Thoracic aorta (tissue), 2 donors: ENCODE data around the gene B4GALNT1. TPM values are rescaled to one million over a fixed set of nuclear protein-coding genes. Genes with fewer than 3 reads are reported as not detected.

Experiments
- ATAC-seq: fragments of 150-250 bp; one replicate; pipeline ENCODE4 v1.8.0; 2017; ENCODE audit warnings: low read depth; ENCODE audit not compliant: insufficient number of reproducible peaks, low FRiP score
- DNase-seq: peaks from one replicate; pipeline ENCODE4 v3.0.0-alpha.2; 2020; ENCODE audit warnings: low spot score
- H3K27ac ChIP-seq, 2 donors: fragments of 200-600 bp; sonication (generic); 1 replicate in 1 of 2; 2 replicates in 1 of 2; pipeline ENCODE4 v1.5.1; 2016; ENCODE audit warnings: mild to moderate bottlenecking in 2 of 2, moderate library complexity in 2 of 2
- H3K27me3 ChIP-seq: fragments of 200-600 bp; sonication (generic); replicated peaks from 2 replicates; pipeline ENCODE4 v1.6.0; 2016; ENCODE audit warnings: mild to moderate bottlenecking; ENCODE audit not compliant: insufficient read depth
- H3K36me3 ChIP-seq: fragments of 200-600 bp; sonication (generic); one replicate; pipeline ENCODE4 v1.5.1; 2016
- H3K4me1 ChIP-seq, 2 donors: fragments of 200-600 bp; sonication (generic); 1 replicate in 1 of 2; 2 replicates in 1 of 2; pipeline versions ENCODE4 v1.5.1 to v1.6.0; 2016; ENCODE audit warnings: low read depth in 2 of 2, mild to moderate bottlenecking in 1 of 2; ENCODE audit not compliant: control insufficient read depth in 1 of 2
- H3K4me3 ChIP-seq: fragments of 200-600 bp; sonication (generic); 2 replicates; pipeline ENCODE4 v1.5.1; 2016; ENCODE audit warnings: mild to moderate bottlenecking
- H3K9me3 ChIP-seq: fragments of 200-600 bp; sonication (generic); 2 replicates; pipeline ENCODE4 v1.5.1; 2016
- total RNA-seq, 2 donors: library from RNA; depleted of rRNA; stranded (reverse); fragments of >200 nt; gene quantifications; one replicate each; pipeline versions ENCODE4 v1.1.0 to v1.2.3, GENCODE V29; 2016
- TF ChIP-seq, protein P1 (sequence below): fragments of 200-600 bp; sonication (generic); IDR thresholded peaks from one replicate; pipeline ENCODE4 v1.5.1; 2019; ENCODE audit warnings: antibody characterized with exemption

B4GALNT1 gene
- total RNA-seq, 2 donors from 2014 or later, result 4.0 to 11.0 TPM

- peaks cover 17% of the 10 kb centered on the region for H3K36me3 ChIP-seq
- H3K27ac ChIP-seq, result peak overlapping the region; percentile 97 to 99
- peak overlapping the region; percentile 80 for H3K4me3 ChIP-seq
- ATAC-seq (no peak), DNase-seq (no peak)
- TF ChIP-seq, protein P1, sequence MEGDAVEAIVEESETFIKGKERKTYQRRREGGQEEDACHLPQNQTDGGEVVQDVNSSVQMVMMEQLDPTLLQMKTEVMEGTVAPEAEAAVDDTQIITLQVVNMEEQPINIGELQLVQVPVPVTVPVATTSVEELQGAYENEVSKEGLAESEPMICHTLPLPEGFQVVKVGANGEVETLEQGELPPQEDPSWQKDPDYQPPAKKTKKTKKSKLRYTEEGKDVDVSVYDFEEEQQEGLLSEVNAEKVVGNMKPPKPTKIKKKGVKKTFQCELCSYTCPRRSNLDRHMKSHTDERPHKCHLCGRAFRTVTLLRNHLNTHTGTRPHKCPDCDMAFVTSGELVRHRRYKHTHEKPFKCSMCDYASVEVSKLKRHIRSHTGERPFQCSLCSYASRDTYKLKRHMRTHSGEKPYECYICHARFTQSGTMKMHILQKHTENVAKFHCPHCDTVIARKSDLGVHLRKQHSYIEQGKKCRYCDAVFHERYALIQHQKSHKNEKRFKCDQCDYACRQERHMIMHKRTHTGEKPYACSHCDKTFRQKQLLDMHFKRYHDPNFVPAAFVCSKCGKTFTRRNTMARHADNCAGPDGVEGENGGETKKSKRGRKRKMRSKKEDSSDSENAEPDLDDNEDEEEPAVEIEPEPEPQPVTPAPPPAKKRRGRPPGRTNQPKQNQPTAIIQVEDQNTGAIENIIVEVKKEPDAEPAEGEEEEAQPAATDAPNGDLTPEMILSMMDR, result no peak
- peaks cover 11 to 63% of the 10 kb centered on the region in 2 donors for H3K4me1 ChIP-seq
- no peaks in the 10 kb centered on the region for H3K27me3 ChIP-seq
- H3K9me3 ChIP-seq, result no peaks in the 10 kb centered on the region
Observed at GRCh38 chr12:57609101-57609780, 23.8 kb downstream of the B4GALNT1 start.

DNA sequence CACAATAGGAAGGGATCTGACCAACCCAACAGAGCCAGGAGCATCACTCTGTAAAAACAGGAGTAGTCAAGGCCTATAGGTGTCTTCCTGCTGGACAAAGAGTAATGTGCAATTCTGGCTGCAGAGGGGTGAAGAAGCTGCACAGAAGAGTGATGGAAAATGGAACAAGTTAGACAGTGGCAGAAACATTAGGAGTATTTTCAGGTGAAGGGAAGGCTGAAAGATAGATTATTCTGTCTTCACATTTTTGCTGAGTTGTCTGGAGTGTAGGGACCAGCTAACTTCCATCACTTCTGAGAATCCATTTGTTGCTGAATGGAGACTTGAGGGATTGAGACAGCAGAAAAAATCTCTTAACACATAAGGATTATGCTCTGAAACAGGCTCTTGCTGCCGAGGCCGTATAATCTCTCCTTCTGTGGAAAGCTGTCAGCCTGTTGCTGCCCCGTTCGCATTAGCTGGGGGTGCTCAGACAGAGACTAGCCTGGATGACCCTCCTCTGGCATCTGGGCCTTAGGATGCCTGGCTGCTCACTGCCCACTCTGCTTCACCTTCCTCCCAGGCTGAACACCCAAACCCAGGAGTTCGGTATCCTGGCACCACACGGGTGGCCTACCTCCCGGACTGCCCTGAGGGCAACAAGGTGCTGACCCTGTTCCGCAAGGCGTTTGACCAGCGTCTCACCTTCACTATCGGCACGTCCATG is 24.9 kb downstream of the B4GALNT1 start:
- Histone ChIP-seq H3K4me1 (peaks cover 11 to 62% of the 10 kb centered on the region in 2 donors), H3K27ac (peak overlapping the region in 1 of 2 donors; percentile 99)

GRCh38 chr12:57606821-57607220 is 26.2 kb downstream of the B4GALNT1 start:
- no peaks in the 10 kb centered on the region for H3K27me3 ChIP-seq
- H3K27ac ChIP-seq, result no peak overlapping the region
- TF ChIP-seq, protein P1, result no peak
- peaks cover 3 to 49% of the 10 kb centered on the region in 2 donors for H3K4me1 ChIP-seq
- DNase-seq (no peak), ATAC-seq (no peak)
- no peak overlapping the region for H3K4me3 ChIP-seq
- H3K9me3 ChIP-seq, result no peaks in the 10 kb centered on the region
- peaks cover 12% of the 10 kb centered on the region for H3K36me3 ChIP-seq

More for the DNA sequence above, 24.9 kb downstream of the B4GALNT1 start:
- Histone ChIP-seq H3K9me3 (no peaks in the 10 kb centered on the region), H3K36me3 (peaks cover 12% of the 10 kb centered on the region), H3K27me3 (no peaks in the 10 kb centered on the region), H3K4me3 (no peak overlapping the region)
- DNase-seq, result no peak
- TF ChIP-seq, protein P1, result no peak
- ATAC-seq, result no peak

DNA sequence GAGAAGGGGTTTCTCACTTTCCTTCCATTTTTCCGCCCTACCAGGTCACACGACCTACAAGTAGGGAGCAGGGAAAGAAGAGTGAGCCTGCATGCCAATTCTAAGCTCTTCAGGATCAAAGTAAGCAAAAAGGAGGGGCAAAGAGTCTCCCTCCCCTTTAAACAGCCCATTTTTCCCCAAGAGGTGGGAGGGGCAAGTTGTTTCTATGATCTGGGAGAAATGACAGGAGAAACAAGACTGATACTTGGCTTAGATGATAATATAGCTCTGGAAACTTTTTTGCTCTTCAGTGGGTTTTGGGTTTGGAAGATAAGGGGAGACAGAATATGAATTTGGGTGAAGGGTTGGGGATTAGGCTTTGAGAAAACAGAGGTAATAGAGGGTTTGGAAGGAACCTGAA is 26.6 kb downstream of the B4GALNT1 start:
- Histone ChIP-seq H3K27ac (peak overlapping the region; percentile 97 to 98), H3K4me1 (peaks cover 3 to 47% of the 10 kb centered on the region in 2 donors), H3K9me3 (no peaks in the 10 kb centered on the region), H3K4me3 (no peak overlapping the region), H3K36me3 (peaks cover 16% of the 10 kb centered on the region), H3K27me3 (no peaks in the 10 kb centered on the region)
- TF ChIP-seq, protein P1, result no peak
- no peak for DNase-seq
- ATAC-seq, result no peak

GRCh38 chr12:57605811-57606311 is 27.1 kb downstream of the B4GALNT1 start:
- Histone ChIP-seq H3K4me1 (peaks cover under 1 to 45% of the 10 kb centered on the region in 2 donors), H3K36me3 (peaks cover 20% of the 10 kb centered on the region), H3K4me3 (peak overlapping the region; percentile 78), H3K9me3 (no peaks in the 10 kb centered on the region), H3K27ac (peak overlapping the region; percentile 97 to 98), H3K27me3 (no peaks in the 10 kb centered on the region)
- TF ChIP-seq, protein P1, result no peak
- DNase-seq (no peak), ATAC-seq (no peak)
